Neutrophil (primary cell): ENCODE measurements around the gene ARHGEF19.
"Not testable (repeated sequence)": the region's sequence is repeated elsewhere in the genome, so short reads cannot be mapped to it uniquely, and the experiment has no call there.

Source experiments
- H3K27ac ChIP-seq: fragments of 200-600 bp; sonication (generic); 2 replicates; pipeline ENCODE4 v1.5.1; 2016; ENCODE audit warnings: mild to moderate bottlenecking, moderate library complexity
- H3K27me3 ChIP-seq: fragments of 200-600 bp; sonication (generic); 2 replicates; pipeline ENCODE4 v1.6.0; 2016; ENCODE audit warnings: mild to moderate bottlenecking
- H3K36me3 ChIP-seq: fragments of 200-600 bp; sonication (generic); 2 replicates; pipeline ENCODE4 v1.5.1; 2017
- H3K4me1 ChIP-seq, 2 experiments: fragments of 200-600 bp in 1 of 2; sonication (generic) in 1 of 2; 1 replicate in 1 of 2; 2 replicates in 1 of 2; pipeline versions ENCODE4 v1.5.1 to v1.6.1; 2013 to 2016; ENCODE audit warnings: low read depth in 1 of 2, low read length in 1 of 2, mild to moderate bottlenecking in 1 of 2, moderate library complexity in 1 of 2; ENCODE audit not compliant: control insufficient read depth in 1 of 2, insufficient read depth in 1 of 2
- H3K4me3 ChIP-seq, 2 experiments: fragments of 200-600 bp in 1 of 2; sonication (generic) in 1 of 2; 1 replicate in 1 of 2; 2 replicates in 1 of 2; pipeline ENCODE4 v1.5.1; 2013 to 2016; ENCODE audit warnings: low read depth in 1 of 2, low read length in 1 of 2, mild to moderate bottlenecking in 1 of 2, moderate library complexity in 1 of 2
- H3K9me3 ChIP-seq: fragments of 200-600 bp; sonication (generic); 2 replicates; pipeline ENCODE4 v1.5.1; 2016
- TF ChIP-seq, protein P1 (sequence below): fragments of 200-600 bp; sonication (generic); IDR thresholded peaks from 2 replicates; pipeline ENCODE4 v1.5.1; 2016; ENCODE audit warnings: antibody characterized with exemption

Gene ARHGEF19

DNA sequence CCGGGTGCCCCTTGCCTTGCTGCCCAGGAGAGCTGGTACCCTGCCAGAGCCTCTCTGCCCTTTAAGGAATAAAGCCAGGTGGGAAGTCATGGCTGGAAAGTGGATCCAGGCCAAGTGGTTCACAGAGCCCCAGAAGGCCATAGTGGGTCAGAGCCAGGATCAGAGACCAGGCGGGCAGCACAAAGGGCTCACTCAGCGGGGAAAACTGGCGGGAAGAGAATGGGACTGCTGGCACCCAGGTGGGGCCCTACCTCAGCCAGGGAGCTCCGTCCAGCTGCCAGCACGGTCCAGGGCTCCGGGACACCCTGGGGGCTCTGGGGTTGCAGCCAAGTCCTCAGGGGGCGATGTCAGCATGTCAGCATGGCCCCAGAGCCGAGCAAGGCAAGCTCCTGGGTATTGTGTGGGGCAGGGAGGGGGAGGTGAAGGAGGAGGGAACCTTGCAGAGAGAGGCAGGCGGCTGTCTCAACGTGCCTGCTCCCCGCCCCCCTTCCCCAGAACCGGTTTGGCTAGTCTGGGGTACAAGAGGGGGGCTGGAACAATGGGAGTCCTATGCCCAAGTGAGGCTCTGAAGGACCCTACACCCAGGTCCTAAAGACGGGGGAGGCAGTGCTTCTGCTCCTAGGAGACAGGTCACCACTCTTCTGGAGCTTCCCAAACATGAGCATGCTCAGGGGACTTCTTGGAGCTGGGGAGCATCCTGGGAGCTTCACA is at the start of gene ARHGEF19:
Gene ARHGEF19, minus strand, starts transcription at position 402 of the 711 bp plus-strand sequence. CDS start 3,598 bp downstream, outside the sequence.
- Histone ChIP-seq H3K27me3 (peaks cover 52% of the 10 kb centered on the region), H3K4me3 (no peak within 1 kb of the TSS), H3K36me3 (no peaks in the 10 kb centered on the region), H3K4me1 (peaks cover 19 to 20% of the 10 kb centered on the region in 2 experiments), H3K9me3 (no peaks in the 10 kb centered on the region), H3K27ac (no peak within 1 kb of the TSS)
- TF ChIP-seq, protein P1, sequence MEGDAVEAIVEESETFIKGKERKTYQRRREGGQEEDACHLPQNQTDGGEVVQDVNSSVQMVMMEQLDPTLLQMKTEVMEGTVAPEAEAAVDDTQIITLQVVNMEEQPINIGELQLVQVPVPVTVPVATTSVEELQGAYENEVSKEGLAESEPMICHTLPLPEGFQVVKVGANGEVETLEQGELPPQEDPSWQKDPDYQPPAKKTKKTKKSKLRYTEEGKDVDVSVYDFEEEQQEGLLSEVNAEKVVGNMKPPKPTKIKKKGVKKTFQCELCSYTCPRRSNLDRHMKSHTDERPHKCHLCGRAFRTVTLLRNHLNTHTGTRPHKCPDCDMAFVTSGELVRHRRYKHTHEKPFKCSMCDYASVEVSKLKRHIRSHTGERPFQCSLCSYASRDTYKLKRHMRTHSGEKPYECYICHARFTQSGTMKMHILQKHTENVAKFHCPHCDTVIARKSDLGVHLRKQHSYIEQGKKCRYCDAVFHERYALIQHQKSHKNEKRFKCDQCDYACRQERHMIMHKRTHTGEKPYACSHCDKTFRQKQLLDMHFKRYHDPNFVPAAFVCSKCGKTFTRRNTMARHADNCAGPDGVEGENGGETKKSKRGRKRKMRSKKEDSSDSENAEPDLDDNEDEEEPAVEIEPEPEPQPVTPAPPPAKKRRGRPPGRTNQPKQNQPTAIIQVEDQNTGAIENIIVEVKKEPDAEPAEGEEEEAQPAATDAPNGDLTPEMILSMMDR = no peak

DNA sequence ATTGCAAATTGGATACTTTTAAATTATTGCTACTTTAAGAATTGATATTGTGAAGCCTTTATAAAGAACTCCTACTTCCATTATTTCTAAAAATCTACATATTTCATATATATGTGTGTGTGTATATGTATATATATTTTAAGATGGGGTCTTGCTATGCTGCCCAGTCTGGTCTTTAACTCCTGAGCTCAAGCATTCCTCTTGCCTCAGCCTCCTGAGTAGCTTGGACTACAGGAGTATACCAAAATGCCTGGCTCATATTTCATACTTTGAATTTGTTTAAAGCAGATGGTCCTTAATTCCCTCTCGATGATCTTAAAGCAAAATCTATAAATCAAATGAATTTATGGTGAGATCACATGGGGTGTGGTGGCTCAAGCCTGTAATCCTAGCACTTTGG is 49.6 kb upstream of the ARHGEF19 start:
- peaks cover 0 to 3% of the 10 kb centered on the region in 2 experiments for H3K4me1 ChIP-seq

DNA sequence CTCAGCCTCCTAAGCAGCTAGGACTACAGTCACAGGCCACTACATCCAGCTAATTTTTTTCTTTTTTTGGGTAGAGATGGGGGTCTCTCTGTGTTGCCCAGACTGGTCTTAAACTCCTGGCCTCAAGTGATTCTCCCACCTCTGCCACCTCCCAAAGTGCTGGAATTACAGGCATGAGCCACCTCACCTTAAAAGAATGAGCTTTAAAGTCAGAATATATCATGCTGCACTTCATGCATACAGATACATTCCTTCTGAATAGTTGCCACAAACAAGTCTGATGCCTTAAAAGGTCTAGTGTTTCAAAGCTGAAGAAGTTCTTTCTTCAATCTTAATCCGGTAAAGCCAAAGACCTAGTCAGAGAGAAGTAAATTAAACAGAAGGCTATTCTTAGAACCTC is 48.4 kb upstream of the ARHGEF19 start:
- peaks cover 0 to 3% of the 10 kb centered on the region in 2 experiments for H3K4me1 ChIP-seq
- TF ChIP-seq, protein P1 = no peak
- H3K27ac ChIP-seq = no peak overlapping the region
- H3K9me3 ChIP-seq = no peaks in the 10 kb centered on the region
- H3K27me3 ChIP-seq = no peaks in the 10 kb centered on the region
- peaks cover 10% of the 10 kb centered on the region for H3K36me3 ChIP-seq
- H3K4me3 ChIP-seq = no peak overlapping the region

More for the DNA sequence above, 49.6 kb upstream of the ARHGEF19 start:
- Histone ChIP-seq H3K27ac (no peak overlapping the region), H3K36me3 (no peaks in the 10 kb centered on the region), H3K27me3 (no peaks in the 10 kb centered on the region), H3K9me3 (no peaks in the 10 kb centered on the region), H3K4me3 (no peak overlapping the region)
- TF ChIP-seq, protein P1 = no peak

DNA sequence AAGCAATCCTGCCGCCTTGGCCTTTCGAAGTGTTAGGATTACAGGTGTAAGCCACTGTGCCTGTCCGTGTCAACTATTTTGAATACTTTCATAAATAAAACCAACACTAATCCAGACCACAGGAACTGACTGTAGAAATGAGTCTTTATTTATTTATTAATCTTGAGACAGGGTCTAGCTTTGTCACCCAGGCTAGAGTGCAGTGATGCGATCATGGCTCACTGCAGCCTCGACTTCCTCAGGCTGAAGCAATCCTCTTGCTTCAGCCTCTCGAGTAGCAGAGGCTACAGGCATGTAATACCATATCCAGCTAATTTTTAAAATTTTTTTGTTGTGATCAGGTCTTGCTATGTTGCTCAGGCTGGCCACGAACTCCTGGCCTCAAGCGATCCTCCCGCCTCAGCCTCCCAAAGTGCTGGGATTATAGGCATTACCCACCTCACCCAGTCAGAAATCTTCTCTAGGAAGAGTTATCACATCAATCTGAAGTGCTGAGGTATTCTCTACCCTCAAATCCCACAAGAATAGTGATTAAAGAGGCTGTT is 46.2 kb upstream of the ARHGEF19 start:
- Histone ChIP-seq H3K4me1 (no peaks in the 10 kb centered on the region), H3K27ac (no peak overlapping the region), H3K4me3 (no peak overlapping the region), H3K9me3 (no peaks in the 10 kb centered on the region), H3K27me3 (no peaks in the 10 kb centered on the region), H3K36me3 (peaks cover 32% of the 10 kb centered on the region)
- TF ChIP-seq, protein P1 = no peak

DNA sequence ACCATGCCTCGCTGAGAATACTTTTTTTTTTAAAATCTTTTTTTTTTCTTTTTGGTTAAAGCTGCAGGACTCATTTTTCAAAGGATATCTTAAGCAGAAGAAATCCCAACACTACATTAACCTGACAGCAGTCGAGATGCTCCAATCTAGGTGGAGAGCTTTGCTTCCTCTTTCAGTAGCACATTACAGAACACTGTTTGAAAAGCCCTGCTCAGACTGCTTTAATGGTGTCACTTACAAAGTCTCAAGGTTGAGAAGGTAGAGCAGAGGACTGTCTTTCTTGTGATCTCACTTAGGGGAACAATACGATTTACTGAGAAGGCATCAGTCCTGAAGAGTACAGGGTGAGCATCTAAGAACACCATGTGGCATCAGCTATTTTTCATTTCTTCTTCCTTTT is 45.5 kb upstream of the ARHGEF19 start:
- no peak overlapping the region for H3K27ac ChIP-seq
- H3K4me3 ChIP-seq = no peak overlapping the region
- H3K9me3 ChIP-seq = no peaks in the 10 kb centered on the region
- no peaks in the 10 kb centered on the region for H3K4me1 ChIP-seq
- no peaks in the 10 kb centered on the region for H3K27me3 ChIP-seq
- H3K36me3 ChIP-seq = peaks cover 39% of the 10 kb centered on the region
- TF ChIP-seq, protein P1 = no peak

DNA sequence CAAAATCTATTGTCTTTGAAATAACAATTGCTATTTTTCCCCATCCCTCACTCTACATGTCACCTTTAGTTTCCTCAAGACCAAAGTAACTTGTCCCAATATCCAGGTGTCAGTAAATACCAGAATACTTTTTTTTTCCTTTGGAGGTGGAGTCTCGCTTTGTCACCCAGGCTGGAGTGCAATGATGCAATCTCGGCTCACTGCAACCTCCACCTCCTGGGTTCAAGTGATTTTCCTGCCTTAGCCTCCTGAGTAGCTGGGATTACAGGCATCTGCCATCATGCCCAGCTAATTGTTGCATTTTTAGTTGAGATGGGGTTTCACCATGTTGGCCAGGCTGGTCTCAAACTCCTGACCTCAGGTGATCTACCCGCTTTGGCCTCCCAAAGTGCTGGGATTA is 45.1 kb upstream of the ARHGEF19 start:
- H3K4me1 ChIP-seq, H3K4me3 ChIP-seq, H3K27ac ChIP-seq, H3K9me3 ChIP-seq, H3K27me3 ChIP-seq: not testable (repeated sequence)
- H3K36me3 ChIP-seq = peaks cover 43% of the 10 kb centered on the region
